Spleen (tissue), 11 donors: ENCODE data around the gene GRIN1. TPM values are rescaled to one million over a fixed set of nuclear protein-coding genes. Genes with fewer than 3 reads are reported as not detected.

Source experiments
- DNase-seq: peaks from one replicate; pipeline ENCODE4 v3.0.0-alpha.2; 2020
- H3K27ac ChIP-seq, 8 donors: fragments of 200-600 bp; sonication (generic) in 7 of 8; 1 replicate in 4 of 8; 2 replicates in 4 of 8; pipeline versions ENCODE4 v1.5.0 to v1.8.0; 2016 to 2021; ENCODE audit warnings: inconsistent platforms in 4 of 8, mild to moderate bottlenecking in 4 of 8, moderate library complexity in 1 of 8
- H3K27me3 ChIP-seq, 7 donors: fragments of 200-600 bp; sonication (generic) in 6 of 7; replicated peaks in 1 of 7; 1 replicate in 4 of 7; 2 replicates in 3 of 7; pipeline versions ENCODE4 v1.5.0 to v1.8.0; 2016 to 2021; ENCODE audit warnings: inconsistent platforms in 3 of 7, mild to moderate bottlenecking in 1 of 7
- H3K36me3 ChIP-seq, 6 donors: fragments of 200-600 bp; sonication (generic) in 5 of 6; 1 replicate in 4 of 6; 2 replicates in 2 of 6; pipeline versions ENCODE4 v1.5.0 to v1.8.0; 2016 to 2021; ENCODE audit warnings: inconsistent platforms in 2 of 6
- H3K4me1 ChIP-seq, 6 donors: fragments of 200-600 bp; sonication (generic) in 5 of 6; 1 replicate in 3 of 6; 2 replicates in 3 of 6; pipeline versions ENCODE4 v1.5.0 to v1.8.0; 2016 to 2021; ENCODE audit warnings: inconsistent platforms in 3 of 6
- H3K4me3 ChIP-seq, 8 donors: fragments of 200-600 bp; sonication (generic) in 7 of 8; 1 replicate in 4 of 8; 2 replicates in 4 of 8; pipeline versions ENCODE4 v1.5.0 to v1.8.0; 2016 to 2021; ENCODE audit warnings: inconsistent platforms in 4 of 8, mild to moderate bottlenecking in 4 of 8, moderate library complexity in 2 of 8
- H3K9me3 ChIP-seq, 8 donors: fragments of 200-600 bp; sonication (generic) in 7 of 8; 1 replicate in 4 of 8; 2 replicates in 4 of 8; pipeline versions ENCODE4 v1.5.0 to v1.8.0; 2016 to 2021; ENCODE audit warnings: inconsistent platforms in 4 of 8
- POLR2A ChIP-seq, 3 donors: fragments of 450-650 bp; IDR thresholded peaks; one replicate each; pipeline ENCODE4 v1.5.1; 2017; ENCODE audit warnings: antibody characterized with exemption in 3 of 3, mild to moderate bottlenecking in 1 of 3
- POLR2AphosphoS5 ChIP-seq, 3 donors: sonication (generic); formaldehyde crosslinking; IDR thresholded peaks; one replicate each; pipeline ENCODE4 v1.5.1; 2017; ENCODE audit warnings: antibody characterized with exemption in 3 of 3
- WGBS, 5 donors: extraction: QIAGEN DNeasy Blood & Tissue Kit in 3 of 5; methylation state at CpG; one replicate each; pipeline versions ENCODE4 v1.1.5 to v1.1.7; 2013 to 2018; 5-methylcytosine and 5-hydroxymethylcytosine counted together
- intact Hi-C: fragments of 100-400 bp; cut with DNase I; formaldehyde crosslinking; loops from one replicate; pipeline ENCODE4 v1.15.0; 2023; ENCODE audit warnings: low total_unique reads
- polyA plus RNA-seq, 3 donors: library from polyadenylated mRNA; stranded (reverse); fragments of 200-250 nt; gene quantifications; one replicate each; pipeline ENCODE4 v1.2.1, GENCODE V29; 2013
- total RNA-seq, 7 donors: library from RNA; depleted of rRNA in 3 of 7; stranded (reverse); fragments of >200 nt in 3 of 7; fragmentation: NEBNext Ultra II Directional in 4 of 7; extraction: Animal tissue kit (Norgen Biotek cat#: 25700) in 4 of 7; gene quantifications; one replicate each; pipeline versions ENCODE4 v1.1.0 to v1.2.1, GENCODE V29; 2016 to 2021
- TF ChIP-seq, protein P1 (sequence below), 11 experiments: fragments of 200-600 bp in 7 of 11; fragments of 450-650 bp in 4 of 11; sonication (generic) in 4 of 11; IDR thresholded peaks in 8 of 11; conservative IDR thresholded peaks in 3 of 11; 1 replicate in 7 of 11; 2 replicates in 4 of 11; pipeline versions ENCODE4 v1.4.0 to v1.8.0; 2016 to 2021; ENCODE audit warnings: antibody characterized with exemption in 11 of 11, inconsistent platforms in 4 of 11, mild to moderate bottlenecking in 1 of 11
- donor health status: healthy with polysubstance abuse.
- donor health status: DM: no; HTN: no; CAD: no; lungs with moderate emphysema.
- donor health status: DM: no; HTN: no; CAD: no.
- donor health status: Bipolar disorder and iron deficiency.
- donor health status: healthy.
- donor health status: DM: no; HTN: no; CAD: no.
- donor health status: DM: yes; HTN: yes; CAD: no.

Gene GRIN1
- total and polyA plus RNA-seq, 10 donors: 0.03 to 0.70 (median 0.05) TPM; not detected in 6

DNA sequence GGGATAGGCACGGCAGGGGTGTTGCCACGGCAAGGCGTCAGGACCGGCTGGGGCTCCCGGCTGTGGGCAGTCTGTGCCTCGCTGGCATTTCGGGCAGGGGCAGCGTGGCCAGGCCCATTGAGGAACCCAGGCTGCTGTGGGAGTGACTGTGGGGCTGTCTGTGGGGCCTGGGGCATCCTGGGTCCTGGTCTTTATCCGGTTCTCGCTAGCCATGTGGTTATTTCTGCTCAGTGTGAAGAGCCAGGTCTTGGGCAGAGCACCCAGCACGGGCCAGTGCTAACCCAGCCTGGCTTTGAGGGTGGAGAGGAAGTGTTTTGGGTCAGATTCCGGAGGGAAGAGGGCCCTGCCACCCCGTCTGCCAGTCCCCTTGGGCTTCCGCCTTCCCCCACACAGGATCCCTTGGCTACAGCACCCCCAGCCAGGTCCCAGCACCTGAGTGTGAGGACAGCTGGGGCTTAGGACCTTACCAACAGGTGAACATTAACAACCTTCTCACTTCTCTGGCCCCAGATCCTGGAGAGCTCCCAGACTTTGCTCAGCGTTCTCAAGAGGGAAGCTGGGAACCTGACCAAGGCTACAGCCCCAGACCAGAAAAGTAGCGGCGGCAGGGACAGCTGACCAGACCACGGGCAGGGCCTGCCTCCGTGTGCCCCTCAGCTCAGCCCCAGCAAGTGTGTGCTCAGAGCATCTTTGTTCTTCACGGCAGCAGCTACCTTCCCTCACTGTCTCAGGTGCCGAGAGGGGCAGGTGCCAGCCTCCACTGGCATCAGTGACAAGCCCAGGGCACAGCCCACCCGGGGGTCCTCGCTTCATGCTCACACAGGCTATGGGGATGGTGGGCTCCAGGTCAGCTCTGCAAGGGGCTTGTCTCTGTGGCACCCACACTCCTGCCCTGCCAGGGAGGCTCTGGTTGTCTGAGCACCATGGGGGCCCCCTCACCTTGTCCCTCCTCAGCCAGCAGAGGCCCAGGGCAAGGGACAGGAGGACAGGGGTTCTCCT lies 50.6 kb downstream of the GRIN1 start:
- H3K4me1 ChIP-seq: peaks cover 29 to 70% (median 51%) of the 10 kb centered on the region in 6 donors
- H3K27ac ChIP-seq: peak overlapping the region; percentile 94 to 99 (median 98)
- H3K36me3 ChIP-seq: peaks cover 0 to 60% (median 31%) of the 10 kb centered on the region in 6 donors
- H3K9me3 ChIP-seq: no peaks in the 10 kb centered on the region
- TF ChIP-seq, protein P1, sequence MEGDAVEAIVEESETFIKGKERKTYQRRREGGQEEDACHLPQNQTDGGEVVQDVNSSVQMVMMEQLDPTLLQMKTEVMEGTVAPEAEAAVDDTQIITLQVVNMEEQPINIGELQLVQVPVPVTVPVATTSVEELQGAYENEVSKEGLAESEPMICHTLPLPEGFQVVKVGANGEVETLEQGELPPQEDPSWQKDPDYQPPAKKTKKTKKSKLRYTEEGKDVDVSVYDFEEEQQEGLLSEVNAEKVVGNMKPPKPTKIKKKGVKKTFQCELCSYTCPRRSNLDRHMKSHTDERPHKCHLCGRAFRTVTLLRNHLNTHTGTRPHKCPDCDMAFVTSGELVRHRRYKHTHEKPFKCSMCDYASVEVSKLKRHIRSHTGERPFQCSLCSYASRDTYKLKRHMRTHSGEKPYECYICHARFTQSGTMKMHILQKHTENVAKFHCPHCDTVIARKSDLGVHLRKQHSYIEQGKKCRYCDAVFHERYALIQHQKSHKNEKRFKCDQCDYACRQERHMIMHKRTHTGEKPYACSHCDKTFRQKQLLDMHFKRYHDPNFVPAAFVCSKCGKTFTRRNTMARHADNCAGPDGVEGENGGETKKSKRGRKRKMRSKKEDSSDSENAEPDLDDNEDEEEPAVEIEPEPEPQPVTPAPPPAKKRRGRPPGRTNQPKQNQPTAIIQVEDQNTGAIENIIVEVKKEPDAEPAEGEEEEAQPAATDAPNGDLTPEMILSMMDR (IDR thresholded peaks at IDR 0.05 in 8 of 11, conservative IDR thresholded peaks at IDR 0.05 in 3 of 11): no peak
- TF ChIP-seq POLR2AphosphoS5 (IDR thresholded peaks at IDR 0.05): no peak
- no peak for TF ChIP-seq POLR2A (IDR thresholded peaks at IDR 0.05)
- H3K27me3 ChIP-seq: no peaks in the 10 kb centered on the region
- 34 to 53% (median 38%) methylated on average over 14 to 23 of the region's 23 CpGs for WGBS, 5 donors
- no peak for DNase-seq
- intact Hi-C loops: no loop called here
- H3K4me3 ChIP-seq: peak overlapping the region; percentile 75 to 100 (median 96)

DNA sequence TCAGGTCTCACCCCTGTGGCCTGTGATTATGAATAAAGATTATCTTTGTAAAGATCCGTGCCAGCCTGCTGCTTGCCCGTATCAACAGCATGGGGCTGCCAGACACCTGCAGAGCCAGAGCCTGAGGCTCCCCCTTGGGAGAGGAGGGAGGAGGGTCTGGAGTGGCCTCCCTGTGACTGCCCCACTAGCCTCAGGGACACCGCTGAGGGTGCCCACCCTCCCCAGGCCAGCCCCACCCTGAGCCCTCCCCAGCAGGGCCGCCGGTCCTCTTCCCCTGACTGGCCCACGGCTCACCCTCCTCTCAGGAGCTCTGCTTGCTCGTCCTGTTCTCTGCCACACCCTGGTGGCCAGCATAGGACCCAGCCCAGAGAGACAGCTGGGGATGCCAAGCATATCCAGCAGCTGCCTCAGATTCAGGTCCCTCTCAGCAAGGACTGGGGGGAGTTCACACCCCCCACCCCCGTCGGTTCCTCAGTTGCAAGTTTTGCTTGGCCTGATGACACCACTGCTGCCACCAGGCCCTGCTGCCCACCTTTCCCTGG lies 51.4 kb downstream of the GRIN1 start:
- H3K36me3 ChIP-seq: peaks cover 0 to 52% (median 25%) of the 10 kb centered on the region in 6 donors
- intact Hi-C loops: no loop called here
- peak overlapping the region in 5 of 8 donors; percentile 97 to 99 (median 98) for H3K27ac ChIP-seq
- no peak for DNase-seq
- H3K9me3 ChIP-seq: no peaks in the 10 kb centered on the region
- no peaks in the 10 kb centered on the region for H3K27me3 ChIP-seq
- no peak for TF ChIP-seq POLR2A (IDR thresholded peaks at IDR 0.05)
- peak overlapping the region in 1 of 8 donors; percentile 95 for H3K4me3 ChIP-seq
- H3K4me1 ChIP-seq: peaks cover 29 to 62% (median 47%) of the 10 kb centered on the region in 6 donors
- 84 to 95% (median 88%) methylated on average over 7 to 9 of the region's 9 CpGs for WGBS, 5 donors

DNA sequence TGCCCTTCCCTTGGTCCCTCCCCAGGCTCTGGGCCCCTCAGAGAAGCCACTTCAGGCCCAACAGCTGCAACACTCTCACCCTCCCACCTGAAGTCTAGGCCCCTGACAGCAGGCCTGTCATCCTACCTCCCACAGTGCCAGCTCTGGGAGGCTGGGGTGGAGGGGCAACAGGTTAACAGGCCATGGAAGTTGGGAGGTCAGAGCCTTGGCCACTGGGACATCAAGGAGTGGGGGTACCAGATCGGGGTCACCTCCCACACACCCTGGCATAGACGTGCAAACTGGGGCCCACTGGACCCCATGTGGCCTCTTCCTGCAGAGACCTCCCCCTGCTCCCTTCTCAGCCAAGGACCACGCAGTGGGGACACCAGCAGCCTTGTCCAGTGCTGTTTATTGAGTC lies 52.3 kb downstream of the GRIN1 start:
- intact Hi-C loops: no loop called here
- no peak for DNase-seq
- TF ChIP-seq, protein P1 (IDR thresholded peaks at IDR 0.05 in 8 of 11, conservative IDR thresholded peaks at IDR 0.05 in 3 of 11): no peak
- TF ChIP-seq POLR2AphosphoS5 (IDR thresholded peaks at IDR 0.05) (no peak), POLR2A (IDR thresholded peaks at IDR 0.05) (no peak)
- Histone ChIP-seq H3K36me3 (peaks cover 0 to 44% (median 16%) of the 10 kb centered on the region in 6 donors), H3K4me1 (peaks cover 29 to 62% (median 40%) of the 10 kb centered on the region in 6 donors), H3K27ac (peak overlapping the region in 2 of 8 donors; percentile 7 to 97), H3K4me3 (no peak overlapping the region), H3K27me3 (no peaks in the 10 kb centered on the region), H3K9me3 (no peaks in the 10 kb centered on the region)
- 70 to 100% (median 91%) methylated on average over 1 to 3 of the region's 3 CpGs for WGBS, 5 donors

DNA sequence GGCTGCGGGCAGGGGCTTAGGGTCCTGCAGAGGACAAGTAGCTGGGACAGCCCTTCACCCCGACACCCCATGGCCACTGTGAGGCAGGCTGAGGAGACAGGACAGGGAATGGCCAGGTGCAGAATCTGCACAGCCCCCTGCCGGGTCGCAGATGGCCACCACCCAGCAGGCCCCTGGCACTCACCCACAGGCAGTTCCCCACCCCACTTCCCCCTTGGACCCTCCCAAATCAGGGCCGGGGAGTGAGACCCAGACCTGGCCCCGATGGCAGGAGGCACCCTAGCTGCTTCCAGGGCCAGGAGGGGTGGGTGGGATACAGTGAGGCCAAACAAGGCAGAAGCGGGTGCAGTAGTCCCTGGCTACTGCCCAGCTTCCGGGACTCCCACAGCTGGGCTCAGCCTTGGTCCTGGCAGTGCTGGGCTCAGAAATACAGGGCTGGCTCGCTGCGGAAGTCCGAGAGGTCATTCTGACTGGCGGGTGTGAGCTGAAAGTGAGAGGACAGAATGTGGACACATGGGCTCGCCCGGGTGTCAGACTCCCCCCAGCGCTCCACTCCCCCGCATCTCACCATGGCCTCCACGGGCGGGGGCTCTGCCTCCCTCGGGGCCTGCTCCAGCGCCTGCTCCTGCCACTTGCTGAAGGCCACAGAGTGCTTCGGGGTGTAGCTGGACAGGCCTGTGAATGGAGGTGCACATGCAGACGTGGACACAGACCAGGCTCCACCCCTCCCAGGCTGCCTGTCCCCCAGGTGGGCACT lies 52.9 kb downstream of the GRIN1 start:
- peak overlapping the region in 2 of 8 donors; percentile 7 to 97 for H3K27ac ChIP-seq
- no peaks in the 10 kb centered on the region for H3K9me3 ChIP-seq
- peaks cover 0 to 37% (median 16%) of the 10 kb centered on the region in 6 donors for H3K36me3 ChIP-seq
- no peak for DNase-seq
- H3K27me3 ChIP-seq: no peaks in the 10 kb centered on the region
- intact Hi-C loops: no loop called here
- TF ChIP-seq POLR2AphosphoS5 (IDR thresholded peaks at IDR 0.05) (peak in 1 of 3 donors; percentile 33), POLR2A (IDR thresholded peaks at IDR 0.05) (no peak)
- TF ChIP-seq, protein P1 (IDR thresholded peaks at IDR 0.05 in 8 of 11, conservative IDR thresholded peaks at IDR 0.05 in 3 of 11): no peak
- no peak overlapping the region for H3K4me3 ChIP-seq
- peaks cover 23 to 62% (median 34%) of the 10 kb centered on the region in 6 donors for H3K4me1 ChIP-seq
- WGBS, 5 donors: 86 to 93% (median 87%) methylated on average over 5 to 22 of the region's 22 CpGs
